SK-N-SH (cell line): ENCODE measurements around the gene CACNG5. TPM values are rescaled to one million over a fixed set of nuclear protein-coding genes. Genes with fewer than 3 reads are reported as not detected.

Source experiments
- CTCF ChIA-PET: fragments of 300-600, 350-600 bp; formaldehyde crosslinking; extraction: SDS; loops from one replicate; lab custom pipeline; 2021; lab: Yijun Ruan, JAX
- POLR2A ChIA-PET: fragments of 350-600 bp; sonication (Branson Sonifier 250); formaldehyde crosslinking; extraction: SDS; loops from one replicate; lab custom pipeline; 2020; ENCODE audit warnings: antibody characterized with exemption, inconsistent platforms; lab: Yijun Ruan, JAX
- DNase-seq: peaks from one replicate; pipeline ENCODE4 v3.0.0; 2012
- H2AFZ ChIP-seq: fragments of 200-600 bp; sonication (generic); 2 replicates; pipeline ENCODE4 v1.8.1; 2016; ENCODE audit warnings: antibody characterized with exemption, mild to moderate bottlenecking, low read depth
- H3F3A ChIP-seq: fragments of 200-600 bp; sonication (generic); replicated peaks from 2 replicates; pipeline ENCODE3; 2016; ENCODE audit warnings: antibody characterized with exemption, mild to moderate bottlenecking; ENCODE audit not compliant: insufficient read depth
- H3K27ac ChIP-seq, 2 experiments: fragments of 200-500 bp in 1 of 2; fragments of 200-600 bp in 1 of 2; sonication (Bioruptor generic) in 1 of 2; sonication (generic), shearing (Covaris generic) in 1 of 2; 2 replicates each; pipeline versions ENCODE4 v1.5.1 to v1.6.1; 2014 to 2016; ENCODE audit warnings: low read depth in 2 of 2, inconsistent platforms in 1 of 2, low read length in 1 of 2, mild to moderate bottlenecking in 1 of 2, mixed read lengths in 1 of 2
- H3K27me3 ChIP-seq: fragments of 200-600 bp; sonication (generic), shearing (Covaris generic); 2 replicates; pipeline ENCODE4 v1.6.1; 2016; ENCODE audit warnings: mixed run types; ENCODE audit not compliant: insufficient read depth
- H3K36me3 ChIP-seq, 2 experiments: fragments of 200-500 bp in 1 of 2; fragments of 200-600 bp in 1 of 2; sonication (Bioruptor generic) in 1 of 2; sonication (generic) in 1 of 2; replicated peaks in 1 of 2; 2 replicates each; pipeline versions ENCODE3 to v1.5.1; 2014 to 2016; ENCODE audit warnings: low read length in 1 of 2, mild to moderate bottlenecking in 1 of 2; ENCODE audit not compliant: insufficient read depth in 2 of 2, control insufficient read depth in 1 of 2
- H3K4me1 ChIP-seq, 2 experiments: fragments of 200-500 bp in 1 of 2; fragments of 200-600 bp in 1 of 2; sonication (Bioruptor generic) in 1 of 2; sonication (generic), shearing (Covaris generic) in 1 of 2; 2 replicates each; pipeline versions ENCODE4 v1.5.1 to v1.6.1; 2014 to 2016; ENCODE audit warnings: low read depth in 1 of 2, low read length in 1 of 2, mixed run types in 1 of 2; ENCODE audit not compliant: insufficient read depth in 2 of 2, control insufficient read depth in 1 of 2
- H3K4me2 ChIP-seq: fragments of 200-600 bp; sonication (generic), shearing (Covaris generic); 2 replicates; pipeline ENCODE4 v1.6.1; 2017; ENCODE audit warnings: mixed run types
- H3K4me3 ChIP-seq, 2 experiments: fragments of 200-500 bp in 1 of 2; fragments of 200-600 bp in 1 of 2; sonication (Bioruptor generic) in 1 of 2; sonication (generic), shearing (Covaris generic) in 1 of 2; 2 replicates each; pipeline versions ENCODE4 v1.5.1 to v1.8.1; 2014 to 2016; ENCODE audit warnings: low read depth in 2 of 2, inconsistent platforms in 1 of 2, low read length in 1 of 2, mild to moderate bottlenecking in 1 of 2, mixed read lengths in 1 of 2, moderate library complexity in 1 of 2
- H3K79me2 ChIP-seq: fragments of 200-600 bp; sonication (generic); 2 replicates; pipeline ENCODE4 v1.8.1; 2017; ENCODE audit warnings: mild to moderate bottlenecking; ENCODE audit not compliant: insufficient read depth
- H3K9ac ChIP-seq: fragments of 200-600 bp; sonication (generic); 2 replicates; pipeline ENCODE4 v1.6.1; 2017; ENCODE audit warnings: mixed run types
- H3K9me2 ChIP-seq: fragments of 200-600 bp; sonication (generic); 2 replicates; pipeline ENCODE4 v1.6.1; 2017; ENCODE audit warnings: mixed run types
- H3K9me3 ChIP-seq: fragments of 200-600 bp; sonication (generic); 2 replicates; pipeline ENCODE4 v1.6.1; 2017; ENCODE audit warnings: mixed run types, mild to moderate bottlenecking, moderate library complexity
- H4K20me1 ChIP-seq: fragments of 200-600 bp; sonication (generic); 2 replicates; pipeline ENCODE4 v1.6.1; 2017; ENCODE audit warnings: mild to moderate bottlenecking, mixed run types; ENCODE audit not compliant: insufficient read depth
- ELF1 ChIP-seq: IDR thresholded peaks from 2 replicates; pipeline ENCODE4 v1.4.0; 2012
- EP300 ChIP-seq, 2 experiments: IDR thresholded peaks; 2 replicates each; pipeline versions ENCODE4 v1.4.0 to v1.6.1; 2012; ENCODE audit warnings: borderline replicate concordance in 1 of 2, low read depth in 1 of 2, low read length in 1 of 2
- EZH2phosphoT487 ChIP-seq: fragments of 200-600 bp; sonication (generic); IDR thresholded peaks from 2 replicates; pipeline ENCODE4 v1.6.1; 2017; ENCODE audit warnings: low read depth, mixed run types, mild to moderate bottlenecking, antibody characterized with exemption, moderate library complexity, borderline replicate concordance
- FOSL2 ChIP-seq: IDR thresholded peaks from 2 replicates; pipeline ENCODE4 v1.4.0; 2012; ENCODE audit warnings: low read depth, mild to moderate bottlenecking, moderate library complexity, borderline replicate concordance
- FOXM1 ChIP-seq: IDR thresholded peaks from 2 replicates; pipeline ENCODE4 v1.4.0; 2012; ENCODE audit warnings: low read depth, mild to moderate bottlenecking
- GATA2 ChIP-seq: sonication (generic); formaldehyde crosslinking; IDR thresholded peaks from 2 replicates; pipeline ENCODE4 v1.5.0; 2020; ENCODE audit warnings: mild to moderate bottlenecking, missing genetic modification reagents
- JUND ChIP-seq: IDR thresholded peaks from 2 replicates; pipeline ENCODE4 v1.4.0; 2012
- MEF2A ChIP-seq: IDR thresholded peaks from 2 replicates; pipeline ENCODE4 v1.4.0; 2012; ENCODE audit warnings: low read depth, borderline replicate concordance
- NFIC ChIP-seq: IDR thresholded peaks from 2 replicates; pipeline ENCODE4 v1.4.0; 2012; ENCODE audit warnings: borderline replicate concordance
- NRF1 ChIP-seq: IDR thresholded peaks from 2 replicates; pipeline ENCODE4 v1.6.1; 2012; ENCODE audit warnings: low read depth, mild to moderate bottlenecking, low read length
- POLR2AphosphoS5 ChIP-seq: IDR thresholded peaks from 2 replicates; pipeline ENCODE4 v1.6.1; 2012; ENCODE audit warnings: low read depth, low read length
- RAD21 ChIP-seq: IDR thresholded peaks from 2 replicates; pipeline ENCODE4 v1.6.1; 2012; ENCODE audit warnings: mild to moderate bottlenecking, low read length
- RCOR1 ChIP-seq: fragments of 150-350 bp; IDR thresholded peaks from 2 replicates; pipeline ENCODE4 v1.6.1; 2017; ENCODE audit warnings: antibody characterized with exemption, low read length
- RFX5 ChIP-seq: IDR thresholded peaks from 2 replicates; pipeline ENCODE4 v1.6.1; 2012; ENCODE audit warnings: mild to moderate bottlenecking, improper control_type of control experiment, low read length
- RXRA ChIP-seq: IDR thresholded peaks from 2 replicates; pipeline ENCODE4 v1.4.0; 2012; ENCODE audit warnings: low read depth, mild to moderate bottlenecking, borderline replicate concordance
- TAF1 ChIP-seq: IDR thresholded peaks from 2 replicates; pipeline ENCODE4 v1.6.1; 2012; ENCODE audit warnings: low read depth, mild to moderate bottlenecking, low read length, moderate library complexity, borderline replicate concordance
- TCF12 ChIP-seq: IDR thresholded peaks from 2 replicates; pipeline ENCODE4 v1.4.0; 2012
- TEAD4 ChIP-seq: IDR thresholded peaks from 2 replicates; pipeline ENCODE4 v1.4.0; 2012; ENCODE audit warnings: mild to moderate bottlenecking, borderline replicate concordance; ENCODE audit not compliant: insufficient read depth
- WGBS: methylation state at CpG from one replicate; pipeline ENCODE4 v1.1.6; 2017; ENCODE audit warnings: low lambda C conversion rate; 5-methylcytosine and 5-hydroxymethylcytosine counted together
- polyA plus RNA-seq, 3 experiments: library from polyadenylated mRNA; depleted of rRNA; stranded (reverse); fragments of >200 nt; gene quantifications; 2 replicates each; pipeline ENCODE4 v1.2.3, GENCODE V29; 2012
- TF ChIP-seq, protein P1 (sequence below): fragments of 150-350 bp; IDR thresholded peaks from 2 replicates; pipeline ENCODE4 v1.6.1; 2017; ENCODE audit warnings: antibody characterized with exemption, low read length, low read depth, borderline replicate concordance
- TF ChIP-seq, protein P2 (sequence below): IDR thresholded peaks from 2 replicates; pipeline ENCODE4 v1.4.0; 2012; ENCODE audit warnings: low read depth, borderline replicate concordance

The CACNG5 gene
- polyA plus RNA-seq, 1 of the 3 experiments (the other 2 are of a cell fraction), result 0.10 TPM

DNA sequence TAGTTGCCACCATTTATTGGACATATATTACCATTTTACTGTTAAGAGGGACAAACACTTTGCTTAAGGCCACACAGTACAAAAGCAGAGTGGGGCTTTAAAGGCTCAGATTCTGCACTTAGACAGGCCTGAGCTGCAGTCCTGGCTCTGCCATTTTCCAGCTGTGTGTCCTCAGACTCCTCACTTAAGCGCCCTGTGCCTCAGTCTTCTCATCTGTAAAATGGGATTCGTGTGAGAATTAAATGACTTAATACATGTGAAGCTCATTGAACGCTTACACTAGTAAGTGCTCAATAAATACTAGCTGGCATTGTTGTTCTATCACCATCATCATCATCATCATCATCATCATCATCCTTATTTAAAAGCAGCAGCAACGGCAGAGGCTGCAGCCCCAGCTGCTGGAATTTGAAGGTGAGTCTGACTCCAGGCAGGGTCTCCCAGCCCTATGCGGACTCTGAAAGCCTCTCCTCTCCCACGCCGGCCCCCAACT is 445 bp upstream of the CACNG5 start (continued):
- no peak for TF ChIP-seq NRF1

DNA sequence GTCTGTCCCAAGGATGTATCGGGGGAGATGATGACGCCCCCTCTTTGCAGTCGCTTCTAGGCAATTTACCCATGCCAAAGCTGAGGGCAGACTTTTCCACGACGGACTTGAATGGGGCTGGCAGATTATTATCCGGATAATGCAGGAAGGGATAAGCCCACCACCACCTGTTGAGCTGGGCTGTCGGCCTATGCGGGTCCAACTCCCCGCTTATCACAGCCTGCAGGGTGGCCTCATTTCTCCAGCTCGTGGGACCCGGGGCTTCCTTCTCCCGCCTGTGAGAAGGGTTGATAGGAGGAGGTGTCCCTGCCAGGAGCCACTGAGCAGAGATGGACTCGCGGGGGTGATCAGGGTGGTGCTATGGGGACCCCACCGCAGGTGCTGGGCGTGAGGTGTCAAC is 559 bp downstream of the CACNG5 start:
- H3K9me2 ChIP-seq, result no peaks in the 10 kb centered on the region
- no peaks in the 10 kb centered on the region for H4K20me1 ChIP-seq
- WGBS, result 48% methylated on average over 15 of the region's 16 CpGs
- H3F3A ChIP-seq, result no peaks in the 10 kb centered on the region
- POLR2A ChIA-PET, result interaction anchor here (0.9 kb wide), 1 partner anchor 131 kb away, joined by 3 read pairs; no protein-coding TSS in a partner anchor
- no peak overlapping the region for H2AFZ ChIP-seq
- CTCF ChIA-PET, result interaction anchor here (1.2 to 2.6 kb wide), 4 partner anchors 8 to 323 kb away, joined by 3 to 20 read pairs (median 4); no protein-coding TSS in a partner anchor
- no peaks in the 10 kb centered on the region for H3K36me3 ChIP-seq
- no peak overlapping the region for H3K9ac ChIP-seq
- no peaks in the 10 kb centered on the region for H3K9me3 ChIP-seq
- no peak overlapping the region for H3K27ac ChIP-seq
- DNase-seq, result peak; percentile 54
- peak overlapping the region in 1 of 2 experiments; percentile 44; a peak in 2 of 4 replicates for H3K4me3 ChIP-seq
- no peaks in the 10 kb centered on the region for H3K79me2 ChIP-seq
- peaks cover 55% of the 10 kb centered on the region for H3K27me3 ChIP-seq
- no peak for TF ChIP-seq POLR2AphosphoS5
- TF ChIP-seq NRF1, result no peak
- TF ChIP-seq, protein P1, sequence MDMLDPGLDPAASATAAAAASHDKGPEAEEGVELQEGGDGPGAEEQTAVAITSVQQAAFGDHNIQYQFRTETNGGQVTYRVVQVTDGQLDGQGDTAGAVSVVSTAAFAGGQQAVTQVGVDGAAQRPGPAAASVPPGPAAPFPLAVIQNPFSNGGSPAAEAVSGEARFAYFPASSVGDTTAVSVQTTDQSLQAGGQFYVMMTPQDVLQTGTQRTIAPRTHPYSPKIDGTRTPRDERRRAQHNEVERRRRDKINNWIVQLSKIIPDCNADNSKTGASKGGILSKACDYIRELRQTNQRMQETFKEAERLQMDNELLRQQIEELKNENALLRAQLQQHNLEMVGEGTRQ, result no peak
- peak overlapping the region; percentile 64; the same call in 1 of the 2 replicates for H3K4me2 ChIP-seq
- H3K4me1 ChIP-seq, result peaks cover 4 to 22% of the 10 kb centered on the region in 2 experiments; a peak in 2 of 4 replicates

DNA sequence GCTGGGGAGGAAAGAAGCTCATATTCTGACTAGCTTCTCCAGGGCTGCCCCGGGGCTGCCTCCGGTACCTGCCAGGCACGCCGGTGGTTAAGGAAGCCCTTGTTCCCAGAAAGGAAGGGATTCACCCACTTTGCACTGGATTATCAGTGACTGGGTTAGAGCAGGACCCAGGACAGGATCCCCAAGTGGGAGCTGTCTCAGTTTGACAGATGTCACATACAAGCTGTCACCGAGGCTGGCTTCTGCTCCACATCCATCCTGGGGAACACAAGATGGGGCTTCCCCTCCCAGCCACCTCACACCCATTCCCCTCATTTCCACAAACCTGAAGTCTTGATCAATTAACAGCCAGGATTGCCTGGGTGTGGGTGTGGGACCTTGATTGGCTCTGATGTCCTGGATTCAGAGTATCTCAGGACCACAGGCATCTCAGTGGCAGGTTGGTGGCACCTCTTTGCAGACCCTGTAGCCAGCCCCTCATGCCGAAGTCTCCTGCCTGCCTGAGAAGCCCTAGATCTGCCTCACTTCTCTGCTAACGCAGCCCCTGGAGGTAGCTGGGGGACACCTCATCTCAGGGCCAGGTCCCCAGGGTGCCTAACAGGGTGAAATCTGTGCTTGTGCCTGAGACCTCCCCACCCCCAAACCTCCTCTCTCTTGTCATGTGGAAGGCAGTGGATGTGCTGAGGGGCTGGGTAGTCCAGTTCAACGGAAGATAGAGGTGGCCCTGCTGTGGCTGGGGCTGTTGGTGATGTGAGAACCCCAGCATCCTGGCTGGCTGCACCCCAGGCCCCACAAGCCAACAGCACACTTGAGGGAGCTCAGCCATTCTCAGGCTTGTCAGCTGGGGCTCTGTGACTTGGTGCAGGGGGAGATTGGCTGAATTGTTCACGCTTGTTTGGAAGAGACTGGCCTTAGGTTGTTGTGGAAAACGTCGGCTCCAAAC is 1.4 kb downstream of the CACNG5 start:
- Histone ChIP-seq H3K36me3 (no peaks in the 10 kb centered on the region), H4K20me1 (no peaks in the 10 kb centered on the region), H3K9me3 (no peaks in the 10 kb centered on the region), H3K27ac (no peak overlapping the region), H3K27me3 (peaks cover 63% of the 10 kb centered on the region), H3K79me2 (no peaks in the 10 kb centered on the region), H3F3A (no peaks in the 10 kb centered on the region), H3K4me1 (peaks cover 4 to 17% of the 10 kb centered on the region in 2 experiments; a peak in 2 of 4 replicates), H2AFZ (no peak overlapping the region), H3K9ac (no peak overlapping the region), H3K4me3 (no peak overlapping the region), H3K9me2 (no peaks in the 10 kb centered on the region), H3K4me2 (no peak overlapping the region)
- ChIA-PET POLR2A (no interaction called here), CTCF (interaction anchor here (0.6 to 2.6 kb wide), 3 partner anchors 55 to 159 kb away, joined by 3 to 20 read pairs (median 3); no protein-coding TSS in a partner anchor)
- 83% methylated on average over 11 of the region's 11 CpGs for WGBS
- DNase-seq, result no peak
- TF ChIP-seq ELF1, result no peak
- TF ChIP-seq FOXM1, result no peak
- no peak for TF ChIP-seq FOSL2
- TF ChIP-seq TCF12, result no peak
- TF ChIP-seq, protein P2, sequence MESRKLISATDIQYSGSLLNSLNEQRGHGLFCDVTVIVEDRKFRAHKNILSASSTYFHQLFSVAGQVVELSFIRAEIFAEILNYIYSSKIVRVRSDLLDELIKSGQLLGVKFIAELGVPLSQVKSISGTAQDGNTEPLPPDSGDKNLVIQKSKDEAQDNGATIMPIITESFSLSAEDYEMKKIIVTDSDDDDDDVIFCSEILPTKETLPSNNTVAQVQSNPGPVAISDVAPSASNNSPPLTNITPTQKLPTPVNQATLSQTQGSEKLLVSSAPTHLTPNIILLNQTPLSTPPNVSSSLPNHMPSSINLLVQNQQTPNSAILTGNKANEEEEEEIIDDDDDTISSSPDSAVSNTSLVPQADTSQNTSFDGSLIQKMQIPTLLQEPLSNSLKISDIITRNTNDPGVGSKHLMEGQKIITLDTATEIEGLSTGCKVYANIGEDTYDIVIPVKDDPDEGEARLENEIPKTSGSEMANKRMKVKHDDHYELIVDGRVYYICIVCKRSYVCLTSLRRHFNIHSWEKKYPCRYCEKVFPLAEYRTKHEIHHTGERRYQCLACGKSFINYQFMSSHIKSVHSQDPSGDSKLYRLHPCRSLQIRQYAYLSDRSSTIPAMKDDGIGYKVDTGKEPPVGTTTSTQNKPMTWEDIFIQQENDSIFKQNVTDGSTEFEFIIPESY, result no peak
- TF ChIP-seq EP300 (IDR thresholded peaks at IDR 0.05; ENCODE audit: borderline replicate concordance in 1 of 2, low read depth in 1 of 2, low read length in 1 of 2), result no peak
- TF ChIP-seq, protein P1, result no peak
- TF ChIP-seq RXRA, result no peak
- no peak for TF ChIP-seq NFIC
- no peak for TF ChIP-seq MEF2A
- no peak for TF ChIP-seq TEAD4
- TF ChIP-seq RFX5, result no peak
- TF ChIP-seq GATA2 (CRISPR knock-in tag), result no peak
- TF ChIP-seq RCOR1, result no peak
- no peak for TF ChIP-seq RAD21
- no peak for TF ChIP-seq JUND
- no peak for TF ChIP-seq EZH2phosphoT487
- TF ChIP-seq POLR2AphosphoS5, result no peak
- TF ChIP-seq TAF1, result no peak
